ENCODE measurements around the gene HOXC13.

The HOXC13 gene

GRCh38 chr12:53938326-53939140 lies at the start of gene HOXC13:
Gene HOXC13, plus strand, starts transcription at chr12:53938831. Its CDS starts 76 bp downstream, at chr12:53938907.
- no peak for DNase-seq (ENCODE audit: low spot score)

- DNase-seq (ENCODE audit: low spot score) = no peak
Observed at GRCh38 chr12:53890081-53890480, 48.5 kb upstream of the HOXC13 start.

- no peak for DNase-seq (ENCODE audit: low spot score)
Observed at GRCh38 chr12:53892762-53893395, 45.8 kb upstream of the HOXC13 start.

- DNase-seq (ENCODE audit: low spot score) = no peak
Observed at GRCh38 chr12:53899230-53899629, 39.4 kb upstream of the HOXC13 start.

- no peak for DNase-seq (ENCODE audit: low spot score)
Observed at GRCh38 chr12:53907103-53907502, 31.5 kb upstream of the HOXC13 start.

GRCh38 chr12:53916788-53917655 lies 21.6 kb upstream of the HOXC13 start:
- no peak for DNase-seq (ENCODE audit: low spot score)

GRCh38 chr12:53924521-53925405 lies 13.9 kb upstream of the HOXC13 start:
- DNase-seq (ENCODE audit: low spot score) = no peak

- DNase-seq (ENCODE audit: low spot score) = no peak
Observed at GRCh38 chr12:53927220-53928029, 11.2 kb upstream of the HOXC13 start.

- DNase-seq (ENCODE audit: low spot score) = no peak
Observed at GRCh38 chr12:53928054-53928835, 10.4 kb upstream of the HOXC13 start.

- DNase-seq (ENCODE audit: low spot score) = no peak
Observed at GRCh38 chr12:53929527-53929926, 9.1 kb upstream of the HOXC13 start.

- DNase-seq (ENCODE audit: low spot score) = no peak
Observed at GRCh38 chr12:53930591-53931255, 7.9 kb upstream of the HOXC13 start.

GRCh38 chr12:53931844-53932581 lies 6.6 kb upstream of the HOXC13 start:
- no peak for DNase-seq (ENCODE audit: low spot score)

GRCh38 chr12:53932915-53933314 lies 5.7 kb upstream of the HOXC13 start:
- DNase-seq (ENCODE audit: low spot score) = no peak

GRCh38 chr12:53935383-53936341 lies 3.0 kb upstream of the HOXC13 start:
- DNase-seq (ENCODE audit: low spot score) = no peak

- DNase-seq (ENCODE audit: low spot score) = no peak
Observed at GRCh38 chr12:53937099-53937498, 1.5 kb upstream of the HOXC13 start.

GRCh38 chr12:53937596-53938325 lies 870 bp upstream of the HOXC13 start:
- no peak for DNase-seq (ENCODE audit: low spot score)

Data from left forelimb (tissue), 1 donor.